Skeletal muscle tissue (tissue), 4 donors: ENCODE results near the gene ANO2. TPM values are rescaled to one million over a fixed set of nuclear protein-coding genes. Genes with fewer than 3 reads are reported as not detected.

Source experiments
- H3K27ac ChIP-seq: one replicate; pipeline ENCODE4 v1.7.0; 2013; ENCODE audit warnings: mild to moderate bottlenecking, low read depth, low read length, inconsistent platforms
- H3K27me3 ChIP-seq, 3 donors: one replicate each; pipeline ENCODE4 v1.7.0; 2013; ENCODE audit warnings: low read length in 3 of 3; ENCODE audit not compliant: control insufficient read depth in 3 of 3, insufficient read depth in 3 of 3
- H3K36me3 ChIP-seq, 3 donors: one replicate each; pipeline ENCODE4 v1.7.0; 2013; ENCODE audit warnings: low read length in 3 of 3; ENCODE audit not compliant: control insufficient read depth in 3 of 3, insufficient read depth in 3 of 3
- H3K4me1 ChIP-seq, 3 donors: one replicate each; pipeline ENCODE4 v1.7.0; 2013; ENCODE audit warnings: low read length in 3 of 3, mild to moderate bottlenecking in 3 of 3; ENCODE audit not compliant: control insufficient read depth in 3 of 3, insufficient read depth in 3 of 3
- H3K4me3 ChIP-seq, 3 donors: one replicate each; pipeline ENCODE4 v1.7.0; 2013; ENCODE audit warnings: low read length in 3 of 3
- H3K9ac ChIP-seq, 3 donors: one replicate each; pipeline ENCODE4 v1.7.0; 2013; ENCODE audit warnings: low read length in 3 of 3, mild to moderate bottlenecking in 3 of 3, moderate library complexity in 2 of 3, low read depth in 1 of 3
- H3K9me3 ChIP-seq, 3 donors: one replicate each; pipeline ENCODE4 v1.7.0; 2013; ENCODE audit warnings: low read length in 3 of 3; ENCODE audit not compliant: control insufficient read depth in 3 of 3
- total RNA-seq: library from RNA; depleted of rRNA; stranded (reverse); fragments of >200 nt; gene quantifications from one replicate; pipeline ENCODE4 v1.2.3, GENCODE V29; 2014
- donor health status: Osteomylitis.

Gene ANO2
- total RNA-seq, 1 donor from 2014 or later = 4.7 TPM

DNA sequence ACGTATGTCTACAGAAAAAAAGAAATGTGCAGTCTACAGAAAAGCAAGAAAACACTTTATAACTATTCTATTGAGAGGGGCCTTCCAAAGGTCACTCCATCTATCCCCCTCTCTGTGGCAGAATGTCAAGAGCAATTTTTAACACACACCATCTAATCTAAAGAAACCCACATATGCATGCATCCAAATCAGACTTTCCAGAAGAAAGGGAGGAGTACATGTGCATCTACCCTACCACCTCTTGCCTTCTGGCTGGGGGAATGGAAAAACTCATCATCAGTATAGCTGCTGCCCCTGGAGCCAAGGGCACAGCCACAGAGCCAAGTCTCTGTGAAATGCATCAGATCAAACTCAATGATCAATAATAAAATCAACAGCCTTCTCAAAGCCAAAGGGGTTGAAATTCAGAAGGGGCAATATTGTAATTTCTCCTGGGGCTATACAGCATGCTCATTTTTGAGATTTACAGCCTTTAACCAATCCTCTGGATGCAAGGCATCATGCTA, 63.9 kb downstream of the ANO2 start:
- Histone ChIP-seq H3K27me3 (peaks cover 0 to 17% (median 6%) of the 10 kb centered on the region in 3 donors), H3K36me3 (no peaks in the 10 kb centered on the region), H3K27ac (no peak overlapping the region), H3K4me3 (no peak overlapping the region), H3K9me3 (no peaks in the 10 kb centered on the region), H3K4me1 (no peaks in the 10 kb centered on the region), H3K9ac (no peak overlapping the region)

GRCh38 chr12:5875851-5876250, 69.2 kb downstream of the ANO2 start:
- no peaks in the 10 kb centered on the region for H3K9me3 ChIP-seq
- H3K27me3 ChIP-seq = peaks cover 0 to 24% (median 0%) of the 10 kb centered on the region in 3 donors
- no peak overlapping the region for H3K9ac ChIP-seq

DNA sequence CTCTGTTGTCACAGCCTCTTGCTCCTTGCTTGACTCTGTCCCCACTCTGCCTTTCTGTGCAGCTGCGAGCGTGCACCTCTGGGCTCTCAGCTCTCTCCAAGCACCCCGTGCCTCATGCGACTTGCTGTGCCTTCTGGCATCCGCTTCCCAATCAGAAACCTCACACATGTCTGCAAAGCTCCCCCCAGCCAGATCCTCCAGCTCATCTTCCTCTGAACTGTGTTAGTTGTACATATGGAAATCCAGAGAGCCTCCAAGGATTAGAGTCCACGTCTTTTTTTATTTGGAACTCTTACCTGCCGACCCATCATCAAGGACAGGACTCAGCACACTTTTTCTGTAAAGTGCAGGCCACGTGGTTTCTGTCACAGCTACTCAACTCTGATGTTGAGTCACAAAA, 70.5 kb downstream of the ANO2 start:
- Histone ChIP-seq H3K36me3 (no peaks in the 10 kb centered on the region), H3K27ac (no peak overlapping the region), H3K27me3 (peaks cover 0 to 24% (median 0%) of the 10 kb centered on the region in 3 donors), H3K4me3 (no peak overlapping the region), H3K9me3 (no peaks in the 10 kb centered on the region), H3K4me1 (no peaks in the 10 kb centered on the region), H3K9ac (no peak overlapping the region)

More at GRCh38 chr12:5875851-5876250, 69.2 kb downstream of the ANO2 start:
- H3K27ac ChIP-seq = no peak overlapping the region
- no peaks in the 10 kb centered on the region for H3K4me1 ChIP-seq
- H3K4me3 ChIP-seq = no peak overlapping the region
- H3K36me3 ChIP-seq = no peaks in the 10 kb centered on the region

- Histone ChIP-seq H3K27ac (no peak overlapping the region), H3K36me3 (no peaks in the 10 kb centered on the region), H3K4me1 (no peaks in the 10 kb centered on the region), H3K9me3 (no peaks in the 10 kb centered on the region), H3K9ac (no peak overlapping the region), H3K4me3 (no peak overlapping the region), H3K27me3 (peaks cover 0 to 22% (median 0%) of the 10 kb centered on the region in 3 donors)
These were observed 71.7 kb downstream of the ANO2 start for GRCh38 chr12:5873281-5873919.

- no peaks in the 10 kb centered on the region for H3K9me3 ChIP-seq
- H3K4me3 ChIP-seq = no peak overlapping the region
- H3K4me1 ChIP-seq = no peaks in the 10 kb centered on the region
- H3K36me3 ChIP-seq = no peaks in the 10 kb centered on the region
- H3K27ac ChIP-seq = no peak overlapping the region
- H3K9ac ChIP-seq = no peak overlapping the region
- peaks cover 0 to 19% (median 0%) of the 10 kb centered on the region in 3 donors for H3K27me3 ChIP-seq
These were observed 72.3 kb downstream of the ANO2 start for GRCh38 chr12:5872745-5873144.

- Histone ChIP-seq H3K27ac (no peak overlapping the region), H3K9ac (no peak overlapping the region), H3K4me1 (no peaks in the 10 kb centered on the region), H3K4me3 (no peak overlapping the region), H3K27me3 (peaks cover 0 to 14% (median 0%) of the 10 kb centered on the region in 3 donors), H3K9me3 (no peaks in the 10 kb centered on the region), H3K36me3 (no peaks in the 10 kb centered on the region)
These were observed 73.3 kb downstream of the ANO2 start for GRCh38 chr12:5871741-5872140.

- Histone ChIP-seq H3K4me1 (no peaks in the 10 kb centered on the region), H3K27ac (no peak overlapping the region), H3K27me3 (peaks cover 0 to 7% (median 0%) of the 10 kb centered on the region in 3 donors), H3K9me3 (no peaks in the 10 kb centered on the region), H3K9ac (no peak overlapping the region), H3K4me3 (no peak overlapping the region), H3K36me3 (no peaks in the 10 kb centered on the region)
These were observed 74.9 kb downstream of the ANO2 start for GRCh38 chr12:5870183-5870582.

DNA sequence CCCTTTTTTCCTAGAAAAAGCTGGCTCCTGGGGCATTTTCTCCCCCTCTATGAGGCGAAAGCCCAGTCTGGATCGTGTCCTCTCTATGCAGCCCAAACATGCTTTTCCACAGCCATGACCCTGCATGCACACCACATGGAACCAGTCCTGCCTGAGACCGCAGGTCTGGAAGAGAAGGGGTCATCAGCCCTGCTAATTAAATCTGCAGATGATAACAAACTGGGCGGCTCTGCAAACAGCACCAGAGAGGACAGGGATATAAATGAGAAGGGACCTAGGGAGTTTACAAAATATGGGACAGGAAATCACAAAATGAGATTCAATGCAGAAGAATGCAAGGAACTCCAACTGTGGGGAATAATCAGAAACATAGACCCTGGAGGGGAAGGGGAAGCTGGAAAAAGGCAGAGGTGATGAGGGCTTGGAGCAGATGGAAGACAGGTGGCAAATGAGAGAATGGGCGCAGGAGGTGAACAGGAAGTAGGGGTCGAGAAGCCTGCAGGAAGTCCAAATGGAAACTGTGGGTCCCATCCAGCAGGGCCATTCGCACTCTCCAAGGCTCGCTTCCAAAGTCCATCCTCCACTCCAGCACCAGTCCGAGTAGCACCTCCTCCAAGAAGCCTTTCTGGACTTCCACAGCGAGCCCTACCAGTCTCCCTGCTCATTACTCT, 76.3 kb downstream of the ANO2 start:
- H3K36me3 ChIP-seq = no peaks in the 10 kb centered on the region
- H3K4me1 ChIP-seq = no peaks in the 10 kb centered on the region
- no peak overlapping the region for H3K27ac ChIP-seq
- peaks cover 0 to 3% (median 0%) of the 10 kb centered on the region in 3 donors for H3K27me3 ChIP-seq
- H3K4me3 ChIP-seq = no peak overlapping the region
- H3K9me3 ChIP-seq = no peaks in the 10 kb centered on the region
- no peak overlapping the region for H3K9ac ChIP-seq

DNA sequence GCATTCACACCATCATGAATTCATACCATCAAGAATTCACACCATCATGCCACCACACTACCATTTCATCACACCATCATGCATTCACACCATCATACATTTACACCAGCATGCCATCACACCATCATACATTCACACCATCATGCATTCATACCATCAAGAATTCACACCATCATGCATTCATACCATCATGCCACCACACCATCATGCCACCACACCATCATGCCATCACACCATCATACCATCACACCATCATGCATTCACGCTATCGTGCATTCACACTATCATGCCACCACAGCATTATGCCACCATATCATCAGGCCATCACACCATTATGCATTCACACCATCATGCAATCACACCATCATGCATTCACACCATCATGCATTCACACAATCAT, 79.7 kb downstream of the ANO2 start:
- no peak overlapping the region for H3K4me3 ChIP-seq
- H3K4me1 ChIP-seq = no peaks in the 10 kb centered on the region

DNA sequence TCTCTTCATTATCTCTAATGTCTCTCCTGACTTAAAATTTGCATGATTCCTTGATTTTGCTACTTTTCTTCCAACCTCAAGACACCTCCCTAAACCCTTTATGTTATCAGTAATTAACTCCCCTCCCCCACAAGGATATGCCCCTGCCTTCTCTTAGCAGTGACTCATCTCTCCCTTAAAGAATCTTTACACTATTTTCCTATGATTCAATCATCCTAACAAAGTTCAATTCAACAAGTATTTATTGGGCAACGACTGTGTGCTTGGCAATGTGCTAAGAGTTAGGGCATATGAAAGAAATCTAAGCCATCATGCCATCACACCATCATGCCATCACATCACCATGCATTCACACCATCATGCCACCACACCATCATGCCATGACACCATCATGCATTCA, 80.1 kb downstream of the ANO2 start:
- H3K27ac ChIP-seq = no peak overlapping the region
- no peaks in the 10 kb centered on the region for H3K9me3 ChIP-seq
- no peak overlapping the region for H3K9ac ChIP-seq
- H3K36me3 ChIP-seq = no peaks in the 10 kb centered on the region
- H3K27me3 ChIP-seq = peaks cover 0 to 2% (median 0%) of the 10 kb centered on the region in 3 donors
- H3K4me3 ChIP-seq = no peak overlapping the region
- H3K4me1 ChIP-seq = no peaks in the 10 kb centered on the region

More for the DNA sequence above, 79.7 kb downstream of the ANO2 start:
- no peaks in the 10 kb centered on the region for H3K36me3 ChIP-seq
- H3K27me3 ChIP-seq = peaks cover 0 to 2% (median 0%) of the 10 kb centered on the region in 3 donors
- no peak overlapping the region for H3K9ac ChIP-seq
- no peak overlapping the region for H3K27ac ChIP-seq
- H3K9me3 ChIP-seq = no peaks in the 10 kb centered on the region
